ENCODE measurements around the gene FBXO31. TPM values are rescaled to one million over a fixed set of nuclear protein-coding genes. Genes with fewer than 3 reads are reported as not detected.

Gene FBXO31
- total RNA-seq, 1 experiment from 2014 or later, result 40.4 TPM

DNA sequence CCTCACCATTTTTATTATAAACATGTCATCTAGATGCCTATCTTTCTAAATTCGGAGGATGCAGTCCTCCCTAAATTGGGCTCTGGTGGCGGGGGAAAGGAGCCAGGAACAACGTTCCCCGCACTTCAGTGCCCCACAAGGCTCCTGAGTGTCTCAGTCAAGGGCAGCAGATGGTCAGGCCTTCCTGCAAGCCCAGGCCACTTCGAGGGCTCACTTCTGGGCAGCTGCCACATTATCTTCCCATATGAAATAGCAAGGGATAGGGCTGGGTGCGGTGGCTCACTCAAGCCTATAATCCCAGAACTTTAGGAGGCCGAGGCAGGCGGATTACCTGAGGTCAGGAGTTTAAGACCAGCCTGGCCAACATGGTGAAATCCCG lies 32.3 kb downstream of the FBXO31 start:
- TF ChIP-seq CTCF (IDR thresholded peaks at IDR 0.05; ENCODE audit: unreplicated experiment), result no peak
- Mint-ChIP-seq H3K9me3 (ENCODE audit: low read depth, unreplicated experiment) (no peaks in the 10 kb centered on the region), H3K4me1 (ENCODE audit: low read depth, unreplicated experiment) (no peaks in the 10 kb centered on the region), H3K27ac (ENCODE audit: unreplicated experiment) (no peak overlapping the region), H3K4me3 (ENCODE audit: low read depth, unreplicated experiment) (no peak overlapping the region), H3K27me3 (ENCODE audit: unreplicated experiment) (no peaks in the 10 kb centered on the region), H3K36me3 (ENCODE audit: insufficient read depth, unreplicated experiment) (peaks cover 21% of the 10 kb centered on the region)
- no TSS peak for BruUV-seq (replicated peaks)
- CTCF ChIA-PET, result no interaction called here
- DNase-seq, result no peak
- intact Hi-C loops (cut with micrococcal nuclease; ENCODE audit: unreplicated experiment), result no loop called here

DNA sequence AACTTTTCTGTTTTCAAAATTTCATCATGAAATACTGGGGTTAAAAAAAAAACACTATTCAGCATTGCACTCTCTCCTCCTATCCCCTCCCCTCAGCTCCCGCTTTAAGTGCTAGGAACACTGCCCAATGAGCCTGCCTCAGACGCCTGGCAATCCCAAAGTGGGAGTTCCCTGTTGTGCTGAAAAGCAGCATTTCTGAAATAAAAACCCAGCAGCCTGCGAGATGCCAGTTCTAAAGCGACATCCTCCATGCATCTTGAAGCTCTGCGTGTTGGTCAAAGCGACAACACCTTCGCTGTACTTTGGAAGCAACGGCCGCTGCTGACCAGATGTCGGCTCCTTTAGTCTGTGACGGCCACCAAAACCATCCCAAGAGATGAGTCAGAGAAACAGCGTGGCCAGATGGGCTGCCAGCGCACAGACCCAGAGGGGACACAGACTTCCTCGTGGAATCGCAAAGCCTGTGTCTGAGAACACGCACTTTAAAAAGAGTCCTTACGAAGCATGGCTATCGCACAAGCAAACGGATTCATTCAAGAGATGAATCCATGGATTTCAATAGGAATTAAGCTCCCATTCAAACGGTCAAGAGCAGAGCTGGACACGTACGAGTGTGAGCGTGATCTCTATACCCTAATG lies 32.8 kb downstream of the FBXO31 start:
- no peaks in the 10 kb centered on the region for H3K9me3 Mint-ChIP-seq (ENCODE audit: low read depth, unreplicated experiment)
- no peaks in the 10 kb centered on the region for H3K27me3 Mint-ChIP-seq (ENCODE audit: unreplicated experiment)
- H3K4me1 Mint-ChIP-seq (ENCODE audit: low read depth, unreplicated experiment), result no peaks in the 10 kb centered on the region
- no peak overlapping the region for H3K4me3 Mint-ChIP-seq (ENCODE audit: low read depth, unreplicated experiment)
- TF ChIP-seq CTCF (IDR thresholded peaks at IDR 0.05; ENCODE audit: unreplicated experiment), result no peak
- no TSS peak for BruUV-seq (replicated peaks)
- CTCF ChIA-PET, result no interaction called here
- peaks cover 23% of the 10 kb centered on the region for H3K36me3 Mint-ChIP-seq (ENCODE audit: insufficient read depth, unreplicated experiment)
- intact Hi-C loops (cut with micrococcal nuclease; ENCODE audit: unreplicated experiment), result no loop called here
- H3K27ac Mint-ChIP-seq (ENCODE audit: unreplicated experiment), result no peak overlapping the region
- no peak for DNase-seq

DNA sequence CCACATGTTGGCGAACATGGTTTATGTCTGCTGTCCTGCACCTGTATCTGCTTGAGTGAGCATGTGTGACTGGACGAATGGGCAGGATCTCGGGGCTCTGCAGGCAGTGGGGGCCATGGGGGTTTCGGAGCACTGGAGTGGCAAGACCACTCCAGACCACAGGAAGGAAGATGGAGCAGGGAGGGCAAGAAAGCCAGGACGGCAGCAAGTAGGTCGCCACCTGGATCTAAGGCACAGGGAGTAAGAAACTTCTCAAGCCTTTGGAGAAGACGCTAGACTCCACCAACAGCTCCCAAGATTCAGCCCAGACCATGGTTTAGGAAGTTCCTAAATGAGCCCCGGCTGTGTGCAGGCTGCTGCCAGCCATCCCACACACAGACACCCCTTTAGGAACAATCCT lies 33.5 kb downstream of the FBXO31 start:
- no peak for DNase-seq
- no peak for TF ChIP-seq CTCF (IDR thresholded peaks at IDR 0.05; ENCODE audit: unreplicated experiment)
- intact Hi-C loops (cut with micrococcal nuclease; ENCODE audit: unreplicated experiment), result no loop called here
- Mint-ChIP-seq H3K27ac (ENCODE audit: unreplicated experiment) (no peak overlapping the region), H3K4me3 (ENCODE audit: low read depth, unreplicated experiment) (no peak overlapping the region), H3K4me1 (ENCODE audit: low read depth, unreplicated experiment) (no peaks in the 10 kb centered on the region), H3K9me3 (ENCODE audit: low read depth, unreplicated experiment) (no peaks in the 10 kb centered on the region), H3K27me3 (ENCODE audit: unreplicated experiment) (no peaks in the 10 kb centered on the region), H3K36me3 (ENCODE audit: insufficient read depth, unreplicated experiment) (peaks cover 22% of the 10 kb centered on the region)
- BruUV-seq (replicated peaks), result no TSS peak
- CTCF ChIA-PET, result no interaction called here

DNA sequence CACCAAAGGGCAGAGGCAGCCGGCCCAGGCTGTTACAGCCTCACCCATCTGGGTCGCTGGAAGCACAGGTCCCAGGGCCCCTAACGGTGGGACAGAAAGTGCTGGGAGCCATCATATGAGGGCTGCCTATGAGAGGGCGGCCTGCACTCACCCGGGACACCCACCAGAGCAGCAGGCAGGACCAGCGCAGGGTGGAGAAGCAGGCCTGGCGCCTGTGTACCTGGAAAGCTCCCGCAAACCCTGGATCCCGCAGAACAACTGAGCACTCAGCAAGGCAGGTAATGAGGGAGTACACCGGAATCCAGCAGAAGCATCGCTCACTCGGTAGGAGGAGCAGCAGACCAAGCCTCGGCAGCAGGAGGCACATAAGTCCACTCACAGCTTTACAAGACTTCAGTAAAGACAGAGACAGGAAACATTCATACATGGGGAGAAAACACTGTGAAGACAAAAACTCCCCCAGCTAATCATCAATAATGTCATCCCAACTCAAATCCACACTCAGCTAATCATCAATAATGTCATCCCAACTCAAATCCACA lies 34.9 kb downstream of the FBXO31 start:
- intact Hi-C loops (cut with micrococcal nuclease; ENCODE audit: unreplicated experiment), result no loop called here
- CTCF ChIA-PET, result interaction anchor here (0.7 to 1.6 kb wide), 3 partner anchors 34 to 420 kb away, joined by 3 to 6 read pairs (median 3); no protein-coding TSS in a partner anchor
- Mint-ChIP-seq H3K9me3 (ENCODE audit: low read depth, unreplicated experiment) (no peaks in the 10 kb centered on the region), H3K27me3 (ENCODE audit: unreplicated experiment) (no peaks in the 10 kb centered on the region), H3K27ac (ENCODE audit: unreplicated experiment) (no peak overlapping the region), H3K4me3 (ENCODE audit: low read depth, unreplicated experiment) (no peak overlapping the region), H3K4me1 (ENCODE audit: low read depth, unreplicated experiment) (no peaks in the 10 kb centered on the region), H3K36me3 (ENCODE audit: insufficient read depth, unreplicated experiment) (peaks cover 32% of the 10 kb centered on the region)
- BruUV-seq (replicated peaks), result no TSS peak
- no peak for DNase-seq
- no peak for TF ChIP-seq CTCF (IDR thresholded peaks at IDR 0.05; ENCODE audit: unreplicated experiment)
